ENCODE results near the gene EXOC1. TPM values are rescaled to one million over a fixed set of nuclear protein-coding genes. Genes with fewer than 3 reads are reported as not detected.
A peak's percentile ranks its signal among the peaks of the same experiment; 100 is the strongest.
"Not testable (repeated sequence)": the region's sequence is repeated elsewhere in the genome, so short reads cannot be mapped to it uniquely, and the experiment has no call there.

Gene EXOC1
- total and polyA plus RNA-seq, 3 experiments from 2014 or later: 13.3 to 24.6 (median 23.4) TPM

DNA sequence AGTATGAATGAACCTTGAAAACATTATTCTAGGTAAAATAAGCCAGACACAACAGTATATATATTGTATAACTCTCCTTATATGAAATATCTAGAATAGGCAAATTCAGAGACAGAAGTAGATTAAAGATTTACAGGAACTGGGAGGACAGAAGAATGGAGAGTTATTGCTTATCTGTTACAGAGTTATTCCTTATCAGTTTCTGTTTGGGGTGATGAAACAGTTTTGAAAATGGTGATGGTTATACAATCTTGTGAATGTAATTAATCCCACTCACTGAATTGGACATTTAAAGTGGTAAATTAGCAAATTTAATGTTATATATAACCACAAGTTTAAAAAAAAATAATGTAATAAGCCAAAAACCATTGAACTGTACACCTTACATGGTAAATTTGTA lies 14.5 kb upstream of the EXOC1 start:
- Mint-ChIP-seq H3K9me3 (peaks cover 8 to 23% (median 16%) of the 10 kb centered on the region in 5 donors), H3K27me3 (peaks cover 15 to 61% of the 10 kb centered on the region in 2 donors), H3K4me1 (no peaks in the 10 kb centered on the region), H3K4me3 (no peak overlapping the region), H3K36me3 (peaks cover 0 to 16% (median 0%) of the 10 kb centered on the region in 3 donors), H3K27ac (no peak overlapping the region)
- Histone ChIP-seq H3K9me3 (ENCODE audit: low read length) (no peaks in the 10 kb centered on the region), H3K36me3 (ENCODE audit: insufficient read depth, low read length) (no peaks in the 10 kb centered on the region), H3K27ac (ENCODE audit: low read depth, low read length) (no peak overlapping the region), H3K4me1 (ENCODE audit: insufficient read depth, low read length) (no peaks in the 10 kb centered on the region), H3K4me3 (ENCODE audit: low read length) (no peak overlapping the region), H3K27me3 (ENCODE audit: insufficient read depth, low read length, poor library complexity, severe bottlenecking) (peaks cover 10% of the 10 kb centered on the region)
- no peak for DNase-seq
- ChIA-PET POLR2A (no interaction called here), CTCF (no interaction called here)

DNA sequence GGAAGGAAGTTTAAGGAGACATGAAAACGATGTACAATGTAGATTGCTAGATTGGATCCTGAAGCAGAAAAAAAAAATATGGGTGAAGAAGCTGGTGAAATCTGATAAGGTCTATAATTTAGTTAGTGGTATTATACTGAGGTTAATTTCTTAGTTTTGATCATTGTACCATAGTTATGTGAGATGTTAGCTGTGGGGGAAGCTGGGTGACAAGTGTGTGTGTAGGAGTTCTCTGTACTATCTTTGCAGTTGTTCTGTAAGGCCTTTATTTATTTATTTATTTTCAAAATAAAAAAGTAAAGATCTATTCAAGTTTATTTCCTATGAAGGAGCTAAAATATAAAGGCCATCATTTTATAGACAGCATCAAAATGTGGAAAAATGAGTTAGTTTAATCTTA lies 12.5 kb upstream of the EXOC1 start:
- CTCF ChIA-PET: no interaction called here
- peaks cover 0 to 12% (median 0%) of the 10 kb centered on the region in 3 donors for H3K36me3 Mint-ChIP-seq
- DNase-seq: no peak
- peaks cover 15 to 43% of the 10 kb centered on the region in 2 donors for H3K27me3 Mint-ChIP-seq
- Histone ChIP-seq H3K4me1 (ENCODE audit: insufficient read depth, low read length) (no peaks in the 10 kb centered on the region), H3K4me3 (ENCODE audit: low read length) (no peak overlapping the region), H3K36me3 (ENCODE audit: insufficient read depth, low read length) (no peaks in the 10 kb centered on the region), H3K9me3 (ENCODE audit: low read length) (no peaks in the 10 kb centered on the region), H3K27me3 (ENCODE audit: insufficient read depth, low read length, poor library complexity, severe bottlenecking) (peaks cover 10% of the 10 kb centered on the region), H3K27ac (ENCODE audit: low read depth, low read length) (no peak overlapping the region)
- POLR2A ChIA-PET: no interaction called here
- no peaks in the 10 kb centered on the region for H3K4me1 Mint-ChIP-seq
- no peak overlapping the region for H3K27ac Mint-ChIP-seq
- no peak overlapping the region for H3K4me3 Mint-ChIP-seq
- peaks cover 3 to 16% (median 10%) of the 10 kb centered on the region in 5 donors for H3K9me3 Mint-ChIP-seq

DNA sequence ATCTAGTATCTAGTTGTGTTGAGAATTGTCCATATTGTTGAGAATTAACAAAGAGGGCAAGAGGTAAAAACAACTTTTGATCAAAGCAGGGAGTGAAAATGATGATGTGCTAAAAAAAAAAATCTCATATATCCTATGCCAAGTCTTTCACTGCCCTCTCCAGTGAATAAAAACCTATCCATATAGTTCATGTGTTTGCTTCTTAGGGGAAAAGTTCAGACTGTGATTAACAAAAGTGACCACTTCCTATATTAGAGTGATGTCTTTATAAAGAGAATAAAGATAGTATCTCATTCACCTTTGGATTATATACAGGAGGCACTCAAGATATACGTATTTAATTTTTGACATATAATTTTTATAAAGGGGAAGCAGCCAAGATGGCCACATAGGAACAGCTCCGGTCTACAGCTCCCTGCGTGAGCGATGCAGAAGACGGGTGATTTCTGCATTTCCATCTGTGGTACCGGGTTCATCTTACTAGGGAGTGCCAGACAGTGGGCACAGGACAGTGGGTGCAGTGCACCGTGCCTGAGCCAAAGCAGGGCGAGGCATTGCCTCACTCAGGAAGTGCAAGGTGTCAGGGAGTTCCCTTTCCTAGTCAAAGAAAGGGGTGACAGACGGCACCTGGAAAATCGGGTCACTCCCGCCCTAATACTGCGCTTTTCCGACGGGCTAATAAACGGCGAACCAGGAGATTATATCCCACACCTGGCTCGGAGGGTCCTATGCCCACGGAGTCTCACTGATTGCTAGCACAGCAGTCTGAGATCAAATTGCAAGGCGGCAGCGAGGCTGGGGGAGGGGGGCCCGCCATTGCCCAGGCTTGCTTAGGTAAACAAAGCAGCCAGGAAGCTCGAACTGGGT lies 11.8 kb upstream of the EXOC1 start:
- H3K9me3 Mint-ChIP-seq; H3K4me1 Mint-ChIP-seq; CTCF ChIA-PET; H3K4me3 Mint-ChIP-seq; H3K27ac ChIP-seq (ENCODE audit: low read depth, low read length); POLR2A ChIA-PET; H3K4me1 ChIP-seq (ENCODE audit: insufficient read depth, low read length); H3K36me3 ChIP-seq (ENCODE audit: insufficient read depth, low read length); H3K9me3 ChIP-seq (ENCODE audit: low read length); H3K4me3 ChIP-seq (ENCODE audit: low read length); H3K27me3 ChIP-seq (ENCODE audit: insufficient read depth, low read length, poor library complexity, severe bottlenecking); DNase-seq; H3K36me3 Mint-ChIP-seq: not testable (repeated sequence)
- Mint-ChIP-seq H3K27me3 (peaks cover 15 to 36% of the 10 kb centered on the region in 2 donors), H3K27ac (peak overlapping the region in 2 of 8 donors; percentile 50 to 85)

DNA sequence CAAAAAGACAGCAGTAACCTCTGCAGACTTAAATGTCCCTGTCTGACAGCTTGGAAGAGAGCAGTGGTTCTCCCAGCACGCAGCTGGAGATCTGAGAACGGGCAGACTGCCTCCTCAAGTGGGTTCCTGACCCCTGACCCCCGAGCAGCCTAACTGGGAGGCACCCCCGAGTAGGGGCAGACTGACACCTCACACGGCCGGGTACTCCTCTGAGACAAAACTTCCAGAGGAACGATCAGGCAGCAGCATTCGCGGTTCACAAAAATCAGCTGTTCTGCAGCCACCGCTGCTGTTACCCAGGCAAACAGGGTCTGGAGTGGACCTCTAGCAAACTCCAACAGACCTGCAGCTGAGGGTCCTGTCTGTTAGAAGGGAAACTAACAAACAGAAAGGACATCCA lies 11.1 kb upstream of the EXOC1 start:
- H3K4me3 ChIP-seq (ENCODE audit: low read length); H3K4me1 ChIP-seq (ENCODE audit: insufficient read depth, low read length); H3K27ac ChIP-seq (ENCODE audit: low read depth, low read length); H3K36me3 ChIP-seq (ENCODE audit: insufficient read depth, low read length); H3K27ac Mint-ChIP-seq; H3K36me3 Mint-ChIP-seq; H3K27me3 ChIP-seq (ENCODE audit: insufficient read depth, low read length, poor library complexity, severe bottlenecking); H3K4me1 Mint-ChIP-seq; H3K9me3 Mint-ChIP-seq; H3K4me3 Mint-ChIP-seq; DNase-seq; CTCF ChIA-PET; POLR2A ChIA-PET; H3K9me3 ChIP-seq (ENCODE audit: low read length): not testable (repeated sequence)
- H3K27me3 Mint-ChIP-seq: peaks cover 15 to 29% of the 10 kb centered on the region in 2 donors

DNA sequence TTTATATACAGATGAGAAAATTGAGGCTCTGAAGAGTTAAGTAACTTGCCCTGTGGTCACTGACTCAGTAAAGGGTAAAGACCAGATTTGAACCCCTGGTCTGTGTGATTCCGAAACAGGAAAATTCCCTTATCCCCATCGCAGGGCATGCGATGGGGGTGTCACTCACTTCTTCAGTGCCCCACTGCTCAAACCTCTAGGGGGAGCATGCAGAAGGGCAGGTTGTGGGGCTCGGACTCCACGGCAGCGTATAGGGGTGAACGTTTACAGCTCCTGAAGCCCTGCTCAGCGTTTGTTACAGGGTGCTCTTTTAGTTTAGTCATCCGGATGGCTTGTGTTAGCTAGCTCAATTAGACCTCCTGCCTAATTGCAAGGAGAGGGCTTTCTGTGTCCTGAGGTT lies 3.7 kb upstream of the EXOC1 start:
- Histone ChIP-seq H3K4me1 (ENCODE audit: insufficient read depth, low read length) (peaks cover 28% of the 10 kb centered on the region), H3K27me3 (ENCODE audit: insufficient read depth, low read length, poor library complexity, severe bottlenecking) (no peaks in the 10 kb centered on the region), H3K36me3 (ENCODE audit: insufficient read depth, low read length) (no peaks in the 10 kb centered on the region), H3K27ac (ENCODE audit: low read depth, low read length) (no peak overlapping the region), H3K4me3 (ENCODE audit: low read length) (no peak overlapping the region), H3K9me3 (ENCODE audit: low read length) (no peaks in the 10 kb centered on the region)
- no peak for DNase-seq
- peaks cover 0 to 32% (median 31%) of the 10 kb centered on the region in 3 donors for H3K4me1 Mint-ChIP-seq
- peak overlapping the region in 2 of 8 donors; percentile 17 to 38 for H3K27ac Mint-ChIP-seq
- ChIA-PET POLR2A (no interaction called here), CTCF (interaction anchor here (1.0 kb wide), 1 partner anchor 99 kb away, joined by 3 read pairs; the partner anchor contains the start of gene CEP135)
- no peaks in the 10 kb centered on the region for H3K27me3 Mint-ChIP-seq
- H3K36me3 Mint-ChIP-seq: peaks cover 0 to 6% (median 0%) of the 10 kb centered on the region in 3 donors
- H3K9me3 Mint-ChIP-seq: no peaks in the 10 kb centered on the region
- H3K4me3 Mint-ChIP-seq: no peak overlapping the region

DNA sequence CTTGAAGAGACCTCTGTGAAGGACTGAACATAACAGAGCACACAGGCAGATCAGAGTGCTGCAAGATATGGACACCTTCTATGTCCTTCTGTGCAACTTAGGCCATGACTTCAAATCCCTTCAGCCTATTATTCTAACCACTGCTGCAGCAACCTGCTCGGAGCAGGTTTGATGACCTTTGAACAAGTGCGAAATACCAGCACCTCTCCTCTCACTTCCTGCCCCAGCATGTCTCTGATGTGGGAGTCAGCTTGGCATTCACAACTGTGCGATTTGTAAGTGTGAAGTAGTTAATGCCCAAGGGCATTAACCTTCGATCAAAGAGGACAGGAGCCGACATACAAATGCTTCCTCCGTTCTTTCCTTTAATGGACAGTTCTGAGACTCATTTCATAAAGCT lies 1.6 kb upstream of the EXOC1 start:
- ChIA-PET CTCF (interaction anchor here (1.4 to 1.5 kb wide), 2 partner anchors 15 to 506 kb away, joined by 3 to 4 read pairs; partner anchors contain the start of gene SRD5A3), POLR2A (no interaction called here)
- H3K4me3 ChIP-seq (ENCODE audit: low read length): peak overlapping the region; percentile 6

DNA sequence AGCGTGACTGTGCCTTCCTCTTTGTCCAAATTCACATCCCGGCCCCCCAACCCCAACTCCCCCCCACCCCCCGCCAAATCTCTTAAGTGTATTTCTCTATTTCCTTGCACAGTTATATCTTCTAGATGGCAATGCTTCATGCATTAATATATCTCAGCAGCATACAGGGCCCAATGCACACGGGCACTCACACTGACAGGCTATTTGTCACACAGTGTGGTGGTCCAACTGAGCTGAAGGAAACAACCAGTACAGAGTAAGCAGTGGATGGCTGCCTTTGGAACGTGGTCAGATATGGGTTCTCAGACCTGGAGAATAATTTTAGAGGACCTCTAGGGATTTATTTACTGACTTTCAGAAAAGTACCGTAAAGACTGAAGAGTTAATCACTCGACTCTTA lies 681 bp downstream of the EXOC1 start:
- ChIA-PET POLR2A (interaction anchor here (0.7 to 1.1 kb wide), 3 partner anchors 13 to 458 kb away, joined by 3 to 6 read pairs (median 4); partner anchors contain the start of gene CEP135), CTCF (interaction anchor here (1.1 to 2.0 kb wide), 5 partner anchors 8 to 508 kb away, joined by 3 to 14 read pairs (median 5); partner anchors contain the start of genes CEP135 and SRD5A3)
- H3K9me3 Mint-ChIP-seq: no peaks in the 10 kb centered on the region
- peaks cover 4 to 26% (median 9%) of the 10 kb centered on the region in 3 donors for H3K36me3 Mint-ChIP-seq
- Histone ChIP-seq H3K36me3 (ENCODE audit: insufficient read depth, low read length) (no peaks in the 10 kb centered on the region), H3K27me3 (ENCODE audit: insufficient read depth, low read length, poor library complexity, severe bottlenecking) (no peaks in the 10 kb centered on the region), H3K27ac (ENCODE audit: low read depth, low read length) (peak overlapping the region; percentile 76), H3K4me1 (ENCODE audit: insufficient read depth, low read length) (peaks cover 35% of the 10 kb centered on the region), H3K9me3 (ENCODE audit: low read length) (no peaks in the 10 kb centered on the region), H3K4me3 (ENCODE audit: low read length) (peak overlapping the region; percentile 88)
- no peak overlapping the region for H3K4me3 Mint-ChIP-seq
- H3K4me1 Mint-ChIP-seq: peaks cover 17 to 50% (median 45%) of the 10 kb centered on the region in 3 donors
- H3K27me3 Mint-ChIP-seq: no peaks in the 10 kb centered on the region
- DNase-seq: no peak
- peak overlapping the region in 4 of 8 donors; percentile 44 to 97 (median 73) for H3K27ac Mint-ChIP-seq

More for the DNA sequence above, 1.6 kb upstream of the EXOC1 start:
- no peaks in the 10 kb centered on the region for H3K9me3 Mint-ChIP-seq
- no peaks in the 10 kb centered on the region for H3K36me3 ChIP-seq (ENCODE audit: insufficient read depth, low read length)
- peak overlapping the region in 6 of 7 donors; percentile 34 to 70 (median 58) for H3K4me3 Mint-ChIP-seq
- H3K27me3 ChIP-seq (ENCODE audit: insufficient read depth, low read length, poor library complexity, severe bottlenecking): no peaks in the 10 kb centered on the region
- H3K36me3 Mint-ChIP-seq: peaks cover 0 to 8% (median 0%) of the 10 kb centered on the region in 3 donors
- peaks cover 35% of the 10 kb centered on the region for H3K4me1 ChIP-seq (ENCODE audit: insufficient read depth, low read length)
- peak overlapping the region; percentile 8 to 90 (median 74) for H3K27ac Mint-ChIP-seq
- no peaks in the 10 kb centered on the region for H3K27me3 Mint-ChIP-seq
- H3K27ac ChIP-seq (ENCODE audit: low read depth, low read length): no peak overlapping the region
- DNase-seq: peak in 2 of 5 donors; percentile 32 to 53
- H3K9me3 ChIP-seq (ENCODE audit: low read length): no peaks in the 10 kb centered on the region
- peaks cover 0 to 34% (median 32%) of the 10 kb centered on the region in 3 donors for H3K4me1 Mint-ChIP-seq

DNA sequence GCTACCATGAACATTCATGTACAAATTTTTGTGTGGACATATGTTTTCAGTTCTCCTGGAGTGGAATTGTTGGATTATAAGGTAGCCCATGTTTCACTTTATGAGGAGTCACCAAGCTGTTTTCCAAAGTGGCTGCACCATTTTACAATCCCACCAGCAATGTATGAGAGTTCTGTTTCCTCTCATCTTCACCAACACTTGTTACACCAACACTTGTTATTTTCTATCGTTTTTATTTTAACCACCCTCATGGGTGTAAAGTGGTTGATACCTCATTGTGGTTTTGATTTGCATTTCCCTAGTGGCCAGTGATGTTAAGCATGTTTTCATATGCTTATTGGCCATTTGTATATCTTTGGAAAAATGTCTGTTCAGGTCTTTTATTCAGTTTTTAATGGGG lies 4.1 kb downstream of the EXOC1 start:
- no peaks in the 10 kb centered on the region for H3K9me3 ChIP-seq (ENCODE audit: low read length)
- no peaks in the 10 kb centered on the region for H3K27me3 Mint-ChIP-seq
- CTCF ChIA-PET: no interaction called here

More for the DNA sequence above, 4.1 kb downstream of the EXOC1 start:
- H3K27ac Mint-ChIP-seq: peak overlapping the region in 1 of 8 donors; percentile 80
- no peaks in the 10 kb centered on the region for H3K9me3 Mint-ChIP-seq
- no peak overlapping the region for H3K27ac ChIP-seq (ENCODE audit: low read depth, low read length)
- POLR2A ChIA-PET: interaction anchor here (0.7 kb wide), 1 partner anchor 23 kb away, joined by 11 read pairs; no protein-coding TSS in a partner anchor
- peaks cover 20% of the 10 kb centered on the region for H3K4me1 ChIP-seq (ENCODE audit: insufficient read depth, low read length)
- H3K4me1 Mint-ChIP-seq: peaks cover 26 to 40% (median 27%) of the 10 kb centered on the region in 3 donors
- H3K27me3 ChIP-seq (ENCODE audit: insufficient read depth, low read length, poor library complexity, severe bottlenecking): no peaks in the 10 kb centered on the region
- no peak for DNase-seq
- peaks cover 4% of the 10 kb centered on the region for H3K36me3 ChIP-seq (ENCODE audit: insufficient read depth, low read length)
- H3K4me3 ChIP-seq (ENCODE audit: low read length): no peak overlapping the region
- peaks cover 4 to 52% (median 14%) of the 10 kb centered on the region in 3 donors for H3K36me3 Mint-ChIP-seq
- no peak overlapping the region for H3K4me3 Mint-ChIP-seq

All from CD8-positive, alpha-beta memory T cell (primary cell).